ENCODE data around the gene TTC39B. TPM values are rescaled to one million over a fixed set of nuclear protein-coding genes. Genes with fewer than 3 reads are reported as not detected.
A peak's percentile ranks its signal among the peaks of the same experiment; 100 is the strongest.
"Not testable (repeated sequence)": the region's sequence is repeated elsewhere in the genome, so short reads cannot be mapped to it uniquely, and the experiment has no call there.

TTC39B gene
- total RNA-seq, 3 donors from 2014 or later: 6.7 to 11.7 (median 10.5) TPM

- no peak for DNase-seq
- Mint-ChIP-seq H3K4me3 (no peak overlapping the region), H3K27me3 (ENCODE audit: low read depth) (no peaks in the 10 kb centered on the region), H3K36me3 (ENCODE audit: insufficient read depth) (peaks cover 43% of the 10 kb centered on the region), H3K9me3 (peaks cover 42% of the 10 kb centered on the region), H3K4me1 (ENCODE audit: low read depth) (peaks cover 43% of the 10 kb centered on the region)
- ATAC-seq: no peak
Observed at GRCh38 chr9:15239816-15240215, 67.2 kb downstream of the TTC39B start.

- ATAC-seq: no peak
- peaks cover 35% of the 10 kb centered on the region for H3K4me1 Mint-ChIP-seq (ENCODE audit: low read depth)
- H3K4me3 Mint-ChIP-seq: no peak overlapping the region
- H3K36me3 Mint-ChIP-seq (ENCODE audit: insufficient read depth): peaks cover 39% of the 10 kb centered on the region
- H3K9me3 Mint-ChIP-seq: peaks cover 42% of the 10 kb centered on the region
- no peak for DNase-seq
- no peaks in the 10 kb centered on the region for H3K27me3 Mint-ChIP-seq (ENCODE audit: low read depth)
Observed at GRCh38 chr9:15238646-15239045, 68.4 kb downstream of the TTC39B start.

- no peaks in the 10 kb centered on the region for H3K27me3 Mint-ChIP-seq (ENCODE audit: low read depth)
- H3K9me3 Mint-ChIP-seq: peaks cover 42% of the 10 kb centered on the region
- peaks cover 44% of the 10 kb centered on the region for H3K36me3 Mint-ChIP-seq (ENCODE audit: insufficient read depth)
- DNase-seq: no peak
- H3K4me1 Mint-ChIP-seq (ENCODE audit: low read depth): peaks cover 27% of the 10 kb centered on the region
- no peak overlapping the region for H3K4me3 Mint-ChIP-seq
- no peak for ATAC-seq
Observed at GRCh38 chr9:15235658-15236057, 71.4 kb downstream of the TTC39B start.

DNA sequence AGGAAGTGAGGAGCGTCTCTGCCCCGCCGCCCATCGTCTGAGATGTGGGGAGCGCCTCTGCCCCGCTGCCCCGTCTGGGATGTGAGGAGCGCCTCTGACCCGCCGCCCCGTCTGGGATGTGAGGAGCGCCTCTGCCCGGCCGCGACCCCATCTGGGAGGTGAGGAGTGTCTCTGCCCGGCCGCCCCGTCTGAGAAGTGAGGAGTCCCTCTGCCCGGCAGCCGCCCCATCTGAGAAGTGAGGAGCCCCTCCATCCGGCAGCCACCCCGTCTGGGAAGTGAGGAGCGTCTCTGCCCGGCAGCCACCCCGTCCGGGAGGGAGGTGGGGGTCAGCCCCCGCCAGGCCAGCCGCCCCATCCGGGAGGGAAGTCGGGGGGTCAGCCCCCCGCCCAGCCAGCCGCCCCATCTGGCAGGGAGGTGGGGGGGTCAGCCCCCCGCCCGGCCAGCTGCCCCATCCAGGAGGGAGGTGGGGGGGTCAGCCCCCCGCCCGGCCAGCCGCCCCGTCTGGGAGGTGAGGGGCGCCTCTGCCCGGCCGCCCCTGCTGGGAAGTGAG is 73.0 kb downstream of the TTC39B start:
- Mint-ChIP-seq H3K36me3 (ENCODE audit: insufficient read depth) (peaks cover 32% of the 10 kb centered on the region), H3K4me1 (ENCODE audit: low read depth) (peaks cover 39% of the 10 kb centered on the region), H3K9me3 (peaks cover 36% of the 10 kb centered on the region)
- not testable (repeated sequence) for H3K27me3 Mint-ChIP-seq (ENCODE audit: low read depth); ATAC-seq; DNase-seq; H3K4me3 Mint-ChIP-seq

- DNase-seq; H3K27me3 Mint-ChIP-seq (ENCODE audit: low read depth); H3K4me3 Mint-ChIP-seq; ATAC-seq: not testable (repeated sequence)
- Mint-ChIP-seq H3K9me3 (peaks cover 24% of the 10 kb centered on the region), H3K36me3 (ENCODE audit: insufficient read depth) (peaks cover 23% of the 10 kb centered on the region), H3K4me1 (ENCODE audit: low read depth) (peaks cover 46% of the 10 kb centered on the region)
Observed at GRCh38 chr9:15232706-15233280, 74.2 kb downstream of the TTC39B start.

- H3K9me3 Mint-ChIP-seq: peaks cover 17% of the 10 kb centered on the region
- no peaks in the 10 kb centered on the region for H3K27me3 Mint-ChIP-seq (ENCODE audit: low read depth)
- H3K36me3 Mint-ChIP-seq (ENCODE audit: insufficient read depth): peaks cover 19% of the 10 kb centered on the region
- no peak for DNase-seq
- H3K4me3 Mint-ChIP-seq: no peak overlapping the region
- ATAC-seq: peak; percentile 31
- H3K4me1 Mint-ChIP-seq (ENCODE audit: low read depth): peaks cover 52% of the 10 kb centered on the region
Observed at GRCh38 chr9:15231788-15232635, 75.0 kb downstream of the TTC39B start.

DNA sequence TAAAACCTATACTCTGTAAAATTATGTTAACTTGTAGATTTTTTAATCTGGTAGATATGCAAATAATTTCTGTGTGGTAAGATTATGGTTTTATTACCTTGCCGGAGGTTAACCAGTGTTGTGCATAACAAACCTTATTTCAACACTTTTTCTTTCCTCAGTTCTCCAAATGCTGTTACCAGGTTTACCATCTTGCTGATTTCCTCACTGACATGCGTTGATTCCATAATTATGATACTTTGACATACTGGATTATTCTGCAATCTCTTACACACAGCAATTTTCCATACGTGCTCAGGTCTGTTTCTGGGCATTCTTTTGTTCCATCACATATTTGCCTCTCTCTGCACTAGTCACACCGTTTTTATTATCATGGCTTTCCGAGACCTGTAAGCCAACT is 77.6 kb downstream of the TTC39B start:
- H3K27me3 Mint-ChIP-seq (ENCODE audit: low read depth): no peaks in the 10 kb centered on the region
- H3K9me3 Mint-ChIP-seq: no peaks in the 10 kb centered on the region
- peaks cover 45% of the 10 kb centered on the region for H3K4me1 Mint-ChIP-seq (ENCODE audit: low read depth)
- H3K4me3 Mint-ChIP-seq: no peak overlapping the region
- no peak for DNase-seq
- H3K36me3 Mint-ChIP-seq (ENCODE audit: insufficient read depth): peaks cover 19% of the 10 kb centered on the region
- no peak for ATAC-seq

GRCh38 chr9:15227491-15227890 is 79.5 kb downstream of the TTC39B start:
- Mint-ChIP-seq H3K9me3 (no peaks in the 10 kb centered on the region), H3K27me3 (ENCODE audit: low read depth) (no peaks in the 10 kb centered on the region), H3K36me3 (ENCODE audit: insufficient read depth) (peaks cover 26% of the 10 kb centered on the region), H3K4me3 (no peak overlapping the region), H3K4me1 (ENCODE audit: low read depth) (peaks cover 52% of the 10 kb centered on the region)
- ATAC-seq (no peak), DNase-seq (no peak)

DNA sequence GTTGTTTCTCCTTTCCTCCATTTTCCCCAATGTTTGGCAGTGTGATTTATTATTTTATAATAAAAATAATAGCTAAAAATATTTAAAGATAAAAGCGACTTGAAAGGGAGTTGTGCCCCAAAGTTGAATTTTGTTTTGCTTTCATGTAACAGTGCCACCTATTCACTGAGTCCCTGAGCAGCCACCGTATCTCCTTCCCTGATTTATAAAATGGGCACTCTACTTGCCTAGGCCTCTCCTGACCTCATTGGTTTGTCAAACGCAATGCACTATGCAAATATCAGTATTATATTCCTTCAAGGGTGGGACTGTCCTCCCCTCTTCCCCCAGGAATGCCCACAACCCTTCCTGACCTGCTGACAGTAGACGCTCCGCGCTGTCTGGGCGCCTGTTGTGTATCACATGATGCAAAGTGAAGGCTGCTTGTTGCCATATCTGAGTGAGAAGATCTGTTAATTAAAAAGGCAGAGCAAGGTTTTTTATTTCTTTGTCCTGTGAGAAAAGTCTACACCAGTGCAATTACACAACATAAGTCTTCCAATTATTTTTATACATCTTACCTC is 81.4 kb downstream of the TTC39B start:
- no peak for ATAC-seq
- no peak overlapping the region for H3K4me3 Mint-ChIP-seq
- H3K4me1 Mint-ChIP-seq (ENCODE audit: low read depth): peaks cover 55% of the 10 kb centered on the region
- no peak for DNase-seq
- no peaks in the 10 kb centered on the region for H3K27me3 Mint-ChIP-seq (ENCODE audit: low read depth)
- H3K9me3 Mint-ChIP-seq: no peaks in the 10 kb centered on the region
- H3K36me3 Mint-ChIP-seq (ENCODE audit: insufficient read depth): peaks cover 26% of the 10 kb centered on the region

- peak; percentile 43 to 78 for ATAC-seq
Observed at GRCh38 chr9:15222313-15222712, 84.7 kb downstream of the TTC39B start.

DNA sequence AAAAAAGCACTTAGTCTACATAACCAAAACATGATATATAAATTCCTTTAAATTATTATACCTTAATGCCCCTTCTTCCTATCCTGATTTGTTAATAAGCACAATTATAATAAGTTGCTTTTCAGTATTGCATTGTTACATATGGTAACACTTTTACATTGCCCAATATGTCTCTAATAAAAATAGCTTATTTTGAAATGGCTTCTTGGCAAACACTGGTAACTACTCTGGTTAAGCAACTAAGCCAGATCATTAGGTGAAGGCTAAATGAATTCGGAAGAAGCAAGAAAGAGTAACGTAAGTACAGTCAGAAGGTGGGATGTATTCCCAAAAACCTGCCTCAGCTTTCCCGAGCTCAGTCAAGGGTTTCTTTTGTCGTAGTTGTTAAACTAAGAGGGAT is 85.3 kb downstream of the TTC39B start:
- Mint-ChIP-seq H3K4me1 (ENCODE audit: low read depth) (peaks cover 26% of the 10 kb centered on the region), H3K9me3 (no peaks in the 10 kb centered on the region), H3K36me3 (ENCODE audit: insufficient read depth) (peaks cover 28% of the 10 kb centered on the region), H3K27me3 (ENCODE audit: low read depth) (no peaks in the 10 kb centered on the region), H3K4me3 (no peak overlapping the region)
- DNase-seq (no peak), ATAC-seq (no peak)

More at GRCh38 chr9:15222313-15222712, 84.7 kb downstream of the TTC39B start:
- peaks cover 28% of the 10 kb centered on the region for H3K4me1 Mint-ChIP-seq (ENCODE audit: low read depth)
- no peak overlapping the region for H3K4me3 Mint-ChIP-seq
- DNase-seq: no peak
- H3K36me3 Mint-ChIP-seq (ENCODE audit: insufficient read depth): peaks cover 28% of the 10 kb centered on the region
- H3K9me3 Mint-ChIP-seq: no peaks in the 10 kb centered on the region
- H3K27me3 Mint-ChIP-seq (ENCODE audit: low read depth): no peaks in the 10 kb centered on the region

DNA sequence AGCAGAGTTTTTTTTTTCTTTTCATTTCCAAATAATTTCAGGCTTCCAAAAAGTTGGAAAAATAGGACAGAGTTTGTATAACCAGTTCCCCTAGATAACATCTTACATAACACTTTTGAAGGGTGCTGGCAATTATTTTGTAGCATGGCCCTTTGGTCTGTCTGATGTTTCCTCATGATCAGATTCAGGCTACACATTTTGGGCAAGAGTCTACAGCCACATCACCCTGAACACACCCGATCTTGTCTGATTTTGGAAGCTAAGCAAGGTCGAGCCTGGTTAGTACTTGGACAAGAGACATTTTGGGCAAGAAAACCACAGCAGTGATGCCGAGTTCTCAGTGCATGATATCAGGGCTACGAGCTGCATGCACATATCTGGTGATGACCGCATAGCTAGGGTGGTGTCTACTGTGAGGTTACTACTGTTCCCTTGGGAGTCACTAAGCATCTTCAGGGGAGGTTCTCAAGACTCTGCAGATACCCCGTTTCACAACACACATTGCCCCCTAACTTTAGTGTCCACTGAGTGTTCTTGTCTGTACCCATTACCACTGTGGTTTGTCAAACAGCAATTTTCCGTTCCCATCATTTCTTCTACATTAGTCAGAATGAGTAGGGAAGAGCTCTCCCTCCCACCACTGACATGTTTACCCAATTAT is 86.2 kb downstream of the TTC39B start:
- H3K36me3 Mint-ChIP-seq (ENCODE audit: insufficient read depth): peaks cover 30% of the 10 kb centered on the region
- no peaks in the 10 kb centered on the region for H3K9me3 Mint-ChIP-seq
- ATAC-seq (no peak), DNase-seq (no peak)
- no peak overlapping the region for H3K4me3 Mint-ChIP-seq
- H3K27me3 Mint-ChIP-seq (ENCODE audit: low read depth): no peaks in the 10 kb centered on the region
- peaks cover 22% of the 10 kb centered on the region for H3K4me1 Mint-ChIP-seq (ENCODE audit: low read depth)

DNA sequence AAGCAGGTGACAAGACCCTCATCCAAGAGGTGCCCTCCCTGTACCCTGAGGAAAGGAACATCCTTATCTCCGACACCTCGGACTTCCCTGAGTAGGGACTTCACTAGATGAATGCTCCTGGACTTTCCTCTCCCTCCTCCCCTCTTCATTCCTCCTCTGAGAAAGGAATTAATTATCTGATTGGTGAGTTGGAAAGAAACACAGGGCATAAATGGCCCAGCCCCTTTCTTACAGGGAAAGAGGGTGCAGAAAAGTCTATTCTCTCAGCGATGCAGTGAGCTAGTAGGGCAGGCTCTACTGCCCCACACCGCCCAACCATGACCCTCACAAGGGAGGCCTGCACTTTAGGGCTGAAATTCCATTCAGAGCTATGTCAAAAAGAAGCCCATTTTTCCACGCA is 87.5 kb downstream of the TTC39B start:
- no peaks in the 10 kb centered on the region for H3K27me3 Mint-ChIP-seq (ENCODE audit: low read depth)
- peaks cover 20% of the 10 kb centered on the region for H3K4me1 Mint-ChIP-seq (ENCODE audit: low read depth)
- no peak for ATAC-seq
- H3K9me3 Mint-ChIP-seq: no peaks in the 10 kb centered on the region
- no peak for DNase-seq
- H3K4me3 Mint-ChIP-seq: no peak overlapping the region
- H3K36me3 Mint-ChIP-seq (ENCODE audit: insufficient read depth): peaks cover 24% of the 10 kb centered on the region

GRCh38 chr9:15218994-15219393 is 88.0 kb downstream of the TTC39B start:
- no peak for DNase-seq
- Mint-ChIP-seq H3K9me3 (no peaks in the 10 kb centered on the region), H3K27me3 (ENCODE audit: low read depth) (no peaks in the 10 kb centered on the region), H3K36me3 (ENCODE audit: insufficient read depth) (peaks cover 20% of the 10 kb centered on the region), H3K4me3 (no peak overlapping the region), H3K4me1 (ENCODE audit: low read depth) (peaks cover 17% of the 10 kb centered on the region)
- ATAC-seq: no peak
